ENCODE measurements around the gene GLIS2.

Gene GLIS2

GRCh38 chr16:4315186-4316107 is at the start of gene GLIS2:
Gene GLIS2, plus strand, starts transcription at chr16:4316067. Its CDS starts 16,214 bp downstream, at chr16:4332281.
- in situ Hi-C loops (cut with HindIII; ENCODE audit: low sequenced_read_pairs) = loop anchor here (5.0 to 10.0 kb wide), 2 partner anchors 33 to 441 kb away; no protein-coding TSS in a partner anchor

GRCh38 chr16:4266372-4266771 is 49.5 kb upstream of the GLIS2 start:
- in situ Hi-C loops (cut with HindIII; ENCODE audit: low sequenced_read_pairs) = no loop called here

- in situ Hi-C loops (cut with HindIII; ENCODE audit: low sequenced_read_pairs) = no loop called here
These were observed 45.8 kb upstream of the GLIS2 start for GRCh38 chr16:4270091-4270490.

GRCh38 chr16:4270595-4270994 is 45.3 kb upstream of the GLIS2 start:
- in situ Hi-C loops (cut with HindIII; ENCODE audit: low sequenced_read_pairs) = no loop called here

GRCh38 chr16:4271176-4272113 is 44.4 kb upstream of the GLIS2 start:
- in situ Hi-C loops (cut with HindIII; ENCODE audit: low sequenced_read_pairs) = no loop called here

- in situ Hi-C loops (cut with HindIII; ENCODE audit: low sequenced_read_pairs) = no loop called here
These were observed 43.5 kb upstream of the GLIS2 start for GRCh38 chr16:4272114-4272956.

- in situ Hi-C loops (cut with HindIII; ENCODE audit: low sequenced_read_pairs) = no loop called here
These were observed 42.0 kb upstream of the GLIS2 start for GRCh38 chr16:4273858-4274311.

- in situ Hi-C loops (cut with HindIII; ENCODE audit: low sequenced_read_pairs) = no loop called here
These were observed 40.0 kb upstream of the GLIS2 start for GRCh38 chr16:4275861-4276260.

- in situ Hi-C loops (cut with HindIII; ENCODE audit: low sequenced_read_pairs) = no loop called here
These were observed 37.8 kb upstream of the GLIS2 start for GRCh38 chr16:4277987-4278513.

- in situ Hi-C loops (cut with HindIII; ENCODE audit: low sequenced_read_pairs) = loop anchor here (5.0 kb wide), 2 partner anchors 37 to 62 kb away; partner anchors contain the start of gene GLIS2
These were observed 35.2 kb upstream of the GLIS2 start for GRCh38 chr16:4280625-4281024.

- in situ Hi-C loops (cut with HindIII; ENCODE audit: low sequenced_read_pairs) = loop anchor here (5.0 kb wide), 2 partner anchors 34 to 59 kb away; partner anchors contain the start of gene GLIS2
These were observed 32.4 kb upstream of the GLIS2 start for GRCh38 chr16:4283441-4283840.

GRCh38 chr16:4283939-4284338 is 31.9 kb upstream of the GLIS2 start:
- in situ Hi-C loops (cut with HindIII; ENCODE audit: low sequenced_read_pairs) = loop anchor here (5.0 kb wide), 2 partner anchors 33 to 58 kb away; partner anchors contain the start of gene GLIS2

- in situ Hi-C loops (cut with HindIII; ENCODE audit: low sequenced_read_pairs) = no loop called here
These were observed 30.7 kb upstream of the GLIS2 start for GRCh38 chr16:4285167-4285566.

- in situ Hi-C loops (cut with HindIII; ENCODE audit: low sequenced_read_pairs) = no loop called here
These were observed 27.5 kb upstream of the GLIS2 start for GRCh38 chr16:4288148-4288921.

- in situ Hi-C loops (cut with HindIII; ENCODE audit: low sequenced_read_pairs) = loop anchor here (10.0 kb wide), 1 partner anchor 86 kb away; no protein-coding TSS in a partner anchor
These were observed 25.5 kb upstream of the GLIS2 start for GRCh38 chr16:4290236-4290830.

GRCh38 chr16:4291699-4292098 is 24.2 kb upstream of the GLIS2 start:
- in situ Hi-C loops (cut with HindIII; ENCODE audit: low sequenced_read_pairs) = loop anchor here (10.0 kb wide), 1 partner anchor 87 kb away; no protein-coding TSS in a partner anchor

- in situ Hi-C loops (cut with HindIII; ENCODE audit: low sequenced_read_pairs) = loop anchor here (10.0 kb wide), 1 partner anchor 88 kb away; no protein-coding TSS in a partner anchor
These were observed 22.6 kb upstream of the GLIS2 start for GRCh38 chr16:4293181-4293716.

- in situ Hi-C loops (cut with HindIII; ENCODE audit: low sequenced_read_pairs) = loop anchor here (10.0 kb wide), 1 partner anchor 89 kb away; no protein-coding TSS in a partner anchor
These were observed 21.9 kb upstream of the GLIS2 start for GRCh38 chr16:4293822-4294457.
